ENCODE data around the gene SOAT2.

The SOAT2 gene

DNA sequence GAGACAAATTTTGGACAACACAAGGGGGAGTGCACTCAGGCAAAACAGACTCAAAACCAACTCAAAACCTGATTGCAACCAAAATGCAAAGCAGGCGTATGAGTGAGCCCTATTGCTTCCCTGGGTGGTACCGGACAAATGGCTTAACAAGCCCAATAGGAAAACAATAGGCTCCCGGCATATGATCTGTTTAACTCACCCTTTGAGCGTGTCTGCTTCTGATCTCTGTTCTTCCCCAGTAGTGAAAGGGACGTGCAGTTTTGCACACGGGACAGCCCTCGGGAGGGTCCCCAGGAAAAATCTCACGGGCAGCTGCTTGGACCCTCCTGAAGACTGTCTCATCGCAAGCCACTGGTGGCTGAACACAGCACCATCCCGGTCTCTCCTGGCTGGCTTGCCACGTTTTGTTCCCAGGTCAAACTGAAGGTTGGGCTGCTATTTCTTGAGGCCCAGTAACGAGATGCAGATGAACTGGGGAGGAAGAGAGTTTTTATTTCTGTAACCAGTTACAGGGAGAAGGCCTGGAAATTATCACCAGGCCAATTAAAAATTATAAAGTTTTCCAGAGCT lies 9.9 kb downstream of the SOAT2 start:
- no peak for DNase-seq

DNA sequence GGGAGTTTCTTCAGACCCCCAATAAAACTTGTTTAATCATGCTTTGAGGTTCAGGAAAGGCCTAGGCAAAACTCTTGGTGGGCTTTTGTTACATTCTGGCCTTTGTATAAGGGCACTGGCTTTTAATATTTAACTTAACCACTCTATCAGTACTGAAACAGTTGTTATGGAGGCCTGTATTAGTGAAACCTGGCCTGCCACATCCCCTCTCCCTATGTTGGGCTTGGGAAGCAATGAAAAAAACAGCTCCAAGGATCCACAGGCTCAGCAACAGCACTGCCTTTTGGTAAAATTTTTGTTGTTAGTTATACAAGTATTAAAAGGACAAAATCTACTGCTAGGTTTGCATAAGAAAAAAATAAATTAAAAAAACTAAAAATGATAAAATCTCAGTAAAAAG lies 10.7 kb downstream of the SOAT2 start:
- no peak for DNase-seq

DNA sequence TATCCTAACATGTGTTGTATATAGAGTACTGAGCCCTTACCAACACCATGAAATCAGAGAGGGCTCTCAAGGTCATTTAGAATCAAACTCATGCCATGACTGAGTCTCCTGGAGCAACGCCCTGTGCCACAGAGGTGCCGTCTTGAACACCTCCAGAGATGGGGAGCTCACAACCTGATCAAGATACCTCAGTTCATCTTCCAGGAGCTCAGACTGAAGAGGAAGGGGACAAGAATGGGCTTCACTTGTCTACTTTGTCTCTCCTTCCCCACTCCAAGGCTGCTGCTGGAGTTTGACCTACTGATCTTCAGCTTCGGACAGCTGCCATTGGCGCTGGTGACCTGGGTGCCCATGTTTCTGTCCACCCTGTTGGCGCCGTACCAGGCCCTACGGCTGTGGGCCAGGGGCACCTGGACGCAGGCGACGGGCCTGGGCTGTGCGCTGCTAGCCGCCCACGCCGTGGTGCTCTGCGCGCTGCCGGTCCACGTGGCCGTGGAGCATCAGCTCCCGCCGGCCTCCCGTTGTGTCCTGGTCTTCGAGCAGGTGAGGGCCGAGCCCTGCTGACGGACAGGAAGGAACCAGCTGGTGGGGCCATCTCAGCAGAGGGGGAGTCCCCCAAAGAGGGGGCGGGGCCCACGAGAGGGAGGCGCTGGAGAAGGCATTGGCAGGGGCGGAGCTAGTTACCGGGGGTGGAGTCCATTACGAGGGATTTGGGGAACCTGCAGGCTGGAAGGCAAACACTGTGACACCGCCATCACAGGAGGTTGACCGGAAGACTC lies 12.0 kb downstream of the SOAT2 start:
- DNase-seq: no peak

DNA sequence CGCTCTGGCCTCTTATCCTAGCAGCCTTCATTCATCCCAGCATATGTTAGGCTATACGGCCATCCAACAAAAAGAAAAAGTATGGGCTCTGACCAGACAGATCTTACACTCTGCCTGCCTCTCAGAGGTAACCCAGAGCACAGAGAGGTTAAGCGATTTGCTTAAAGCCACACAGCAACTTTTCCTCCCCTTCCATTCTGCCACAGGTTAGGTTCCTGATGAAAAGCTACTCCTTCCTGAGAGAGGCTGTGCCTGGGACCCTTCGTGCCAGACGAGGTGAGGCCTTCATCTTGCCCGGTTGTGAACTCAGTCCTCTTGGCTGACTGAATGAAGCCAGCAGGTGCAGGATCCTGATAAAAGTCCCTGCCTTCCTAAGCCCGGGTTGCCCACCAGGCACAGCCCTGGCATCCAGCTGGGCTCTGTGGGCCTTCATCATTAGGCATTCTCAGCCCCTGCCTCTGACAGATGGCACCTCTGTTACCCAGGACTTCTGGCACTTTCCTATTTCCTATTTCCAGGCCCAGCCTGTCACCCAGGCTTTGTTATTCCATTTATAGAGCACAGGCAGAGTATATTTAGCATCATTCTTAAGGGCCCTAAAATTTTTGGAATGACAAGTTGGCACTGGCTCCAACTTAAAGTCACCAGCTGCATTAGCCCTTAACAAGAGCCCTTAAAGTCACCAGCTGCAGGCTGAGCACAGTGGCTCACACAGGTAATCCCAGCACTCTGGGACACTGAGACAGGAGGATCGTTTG lies 12.8 kb downstream of the SOAT2 start:
- DNase-seq: no peak

DNA sequence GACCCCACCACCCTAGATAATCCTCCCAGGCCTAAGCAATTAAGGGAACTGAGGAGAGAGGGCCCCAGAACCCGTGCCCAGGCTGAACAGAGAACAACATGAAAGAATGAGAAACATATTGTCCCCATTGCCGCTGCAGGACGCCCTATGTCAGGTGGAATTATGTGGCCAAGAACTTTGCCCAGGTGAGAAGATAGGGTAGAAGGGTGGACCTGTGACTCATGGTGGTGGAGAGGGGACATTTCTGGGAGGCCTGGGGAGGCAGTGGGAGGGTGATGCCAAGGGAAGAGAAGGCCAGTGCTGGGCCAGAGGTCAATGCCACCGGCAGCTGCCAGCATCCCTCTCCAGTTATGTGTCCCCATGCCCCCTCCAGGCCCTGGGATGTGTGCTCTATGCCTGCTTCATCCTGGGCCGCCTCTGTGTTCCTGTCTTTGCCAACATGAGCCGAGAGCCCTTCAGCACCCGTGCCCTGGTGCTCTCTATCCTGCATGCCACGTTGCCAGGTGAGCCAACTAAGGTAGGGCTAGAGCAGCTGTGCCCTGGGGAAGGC lies 15.5 kb downstream of the SOAT2 start:
- DNase-seq: no peak

DNA sequence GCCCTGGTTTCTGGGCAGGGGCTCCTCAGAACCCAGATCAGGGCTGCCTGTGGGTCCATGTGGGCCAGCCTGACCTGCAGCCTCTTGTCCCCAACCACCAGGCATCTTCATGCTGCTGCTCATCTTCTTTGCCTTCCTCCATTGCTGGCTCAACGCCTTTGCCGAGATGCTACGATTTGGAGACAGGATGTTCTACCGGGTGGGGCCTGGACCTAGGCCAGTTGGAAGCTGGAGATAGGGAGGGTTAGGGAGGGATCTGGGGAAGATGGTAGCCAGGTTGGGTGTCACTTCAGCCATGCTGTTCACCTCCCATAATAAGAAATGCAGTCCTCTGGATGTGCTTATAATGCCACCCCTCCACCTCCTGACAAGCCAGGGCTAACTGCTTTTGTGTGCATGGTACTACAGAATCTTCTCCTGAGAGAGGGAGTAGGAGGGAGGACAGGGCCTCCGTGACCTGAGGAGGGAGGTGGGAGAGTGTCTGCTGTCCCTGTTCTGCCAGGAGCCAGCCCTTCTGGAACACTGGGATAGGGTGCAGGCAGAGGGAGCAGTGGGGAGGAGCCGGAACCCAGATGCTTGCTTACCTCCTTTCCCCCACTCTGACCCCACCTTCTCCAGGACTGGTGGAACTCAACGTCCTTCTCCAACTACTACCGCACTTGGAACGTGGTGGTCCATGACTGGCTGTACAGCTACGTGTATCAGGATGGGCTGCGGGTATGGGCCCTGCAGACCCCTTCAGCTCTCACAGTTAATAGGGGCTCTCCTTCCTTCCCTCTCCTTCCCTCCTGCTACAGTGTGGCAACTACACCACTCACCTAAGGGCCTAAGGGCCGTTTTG lies 17.6 kb downstream of the SOAT2 start:
- DNase-seq: no peak

DNA sequence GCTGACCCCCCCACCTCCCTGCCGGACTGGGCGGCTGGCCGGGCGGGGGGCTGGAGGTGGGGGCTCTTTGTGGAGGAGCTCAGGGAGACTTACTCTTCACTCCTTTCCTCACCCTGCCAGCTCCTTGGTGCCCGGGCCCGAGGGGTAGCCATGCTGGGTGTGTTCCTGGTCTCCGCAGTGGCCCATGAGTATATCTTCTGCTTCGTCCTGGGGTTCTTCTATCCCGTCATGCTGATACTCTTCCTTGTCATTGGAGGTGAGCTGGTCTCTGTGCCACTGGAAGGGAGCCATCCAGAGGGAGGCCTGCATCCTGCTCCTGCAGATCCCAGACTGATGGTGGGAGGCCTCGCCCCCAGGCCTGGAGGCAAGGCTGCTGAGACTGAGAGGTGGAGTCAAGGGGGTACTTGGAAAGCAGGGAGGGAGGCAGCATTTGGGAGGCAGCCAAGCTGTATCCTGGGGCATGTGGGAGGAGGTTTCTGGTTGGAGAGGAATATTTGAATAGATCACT lies 19.7 kb downstream of the SOAT2 start:
- no peak for DNase-seq

DNA sequence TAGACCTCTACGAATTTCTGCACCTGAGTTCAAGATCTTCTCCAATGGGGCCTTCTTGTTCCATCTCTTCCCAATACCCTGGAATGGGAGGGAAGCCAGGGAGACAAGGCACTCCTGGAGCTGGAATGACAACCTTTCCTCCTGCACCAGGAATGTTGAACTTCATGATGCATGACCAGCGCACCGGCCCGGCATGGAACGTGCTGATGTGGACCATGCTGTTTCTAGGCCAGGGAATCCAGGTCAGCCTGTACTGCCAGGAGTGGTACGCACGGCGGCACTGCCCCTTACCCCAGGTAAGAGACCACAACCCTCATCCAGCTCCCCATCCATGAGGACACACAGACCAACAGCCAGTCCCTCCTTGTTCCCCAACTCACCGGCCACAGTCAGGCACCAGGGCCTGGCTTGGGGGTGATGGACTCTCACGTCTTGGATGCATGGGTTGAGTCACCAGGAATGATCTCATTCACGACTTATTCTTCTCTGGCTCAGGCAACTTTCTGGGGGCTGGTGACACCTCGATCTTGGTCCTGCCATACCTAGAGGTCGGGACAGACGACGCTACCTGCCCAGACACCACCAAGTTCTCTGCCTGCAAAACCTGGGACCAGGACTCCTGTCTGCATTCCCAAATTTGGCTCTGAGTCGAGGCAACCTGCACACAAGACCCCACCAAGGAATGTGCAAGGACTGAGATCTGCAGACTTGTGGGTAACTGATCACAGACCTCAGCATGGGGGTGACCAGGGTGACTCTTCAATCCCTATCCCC lies 20.5 kb downstream of the SOAT2 start:
- DNase-seq: no peak

DNA sequence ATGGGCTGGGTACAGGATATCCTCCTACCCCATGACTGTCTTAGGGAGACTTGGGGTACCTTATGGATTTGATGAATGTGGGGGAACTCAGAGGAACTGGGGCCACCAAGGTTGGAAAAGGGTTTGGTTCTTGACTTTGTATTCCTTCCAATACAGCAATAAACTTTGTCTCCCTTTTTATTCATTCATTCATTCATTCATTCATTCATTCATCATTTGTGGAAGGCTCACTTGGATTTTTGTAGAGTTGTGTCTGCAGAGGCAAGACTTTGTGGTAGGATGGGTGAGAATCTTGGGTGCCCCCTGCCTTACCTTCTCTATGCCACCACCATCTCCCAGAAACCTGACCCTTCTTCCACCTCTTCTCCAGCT lies 21.1 kb downstream of the SOAT2 start:
- DNase-seq: no peak

DNA sequence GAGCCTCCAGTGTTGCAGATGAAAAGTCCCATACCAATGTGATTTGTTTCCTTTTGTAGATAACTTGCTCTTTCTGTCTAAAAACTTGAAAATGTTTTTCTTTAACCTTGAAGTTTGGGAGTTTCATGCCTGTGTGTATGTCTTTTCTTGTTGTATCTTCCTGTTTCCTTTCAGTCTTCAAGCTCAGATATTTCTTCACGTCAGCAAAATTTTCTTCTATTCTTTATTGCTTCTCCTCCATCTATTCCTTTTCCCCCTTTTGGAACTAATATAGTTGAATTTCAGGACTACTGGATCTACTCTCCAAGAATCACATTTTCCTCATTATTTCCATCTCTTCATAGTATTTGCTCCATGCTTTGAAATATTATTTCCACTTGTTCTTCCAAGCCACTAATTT lies 23.9 kb downstream of the SOAT2 start:
- no peak for DNase-seq

DNA sequence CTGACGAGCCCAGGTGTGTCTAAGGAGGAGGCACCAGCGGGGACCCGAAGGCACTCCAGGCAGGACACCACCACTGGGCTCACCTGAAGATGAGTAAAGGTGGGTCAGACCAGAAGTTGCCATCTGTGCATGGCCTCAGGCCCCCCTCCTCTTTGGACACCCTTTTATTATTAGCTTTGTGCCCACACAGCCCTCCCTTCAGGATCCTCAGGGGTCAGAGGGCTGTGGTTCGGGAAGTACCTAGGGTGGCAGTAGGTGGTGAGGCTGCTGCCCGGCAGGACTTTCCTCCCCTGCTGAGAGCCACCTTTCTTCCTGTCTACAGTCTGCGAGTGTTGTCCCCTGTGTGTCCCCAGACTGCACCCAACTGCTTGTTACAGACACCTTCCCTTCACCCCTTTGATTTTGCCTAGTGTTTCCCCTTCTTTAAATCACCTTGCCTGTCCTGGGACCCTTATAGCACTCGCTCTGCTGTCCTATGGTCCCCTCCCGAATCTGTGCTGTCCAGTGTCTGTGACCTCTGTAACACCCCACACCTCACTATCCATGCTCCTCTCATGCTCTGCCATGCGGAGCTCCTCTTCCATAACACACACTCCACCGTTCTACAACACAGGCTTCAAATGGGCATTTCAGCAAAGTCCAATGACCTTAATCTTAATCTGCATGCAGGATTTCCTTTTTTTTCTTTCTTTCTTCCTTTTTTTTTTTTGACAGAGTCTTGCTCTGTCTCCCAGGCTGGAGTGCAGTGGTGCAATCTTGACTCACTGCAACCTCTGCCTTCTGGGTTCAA lies 25.7 kb downstream of the SOAT2 start:
- DNase-seq: no peak

DNA sequence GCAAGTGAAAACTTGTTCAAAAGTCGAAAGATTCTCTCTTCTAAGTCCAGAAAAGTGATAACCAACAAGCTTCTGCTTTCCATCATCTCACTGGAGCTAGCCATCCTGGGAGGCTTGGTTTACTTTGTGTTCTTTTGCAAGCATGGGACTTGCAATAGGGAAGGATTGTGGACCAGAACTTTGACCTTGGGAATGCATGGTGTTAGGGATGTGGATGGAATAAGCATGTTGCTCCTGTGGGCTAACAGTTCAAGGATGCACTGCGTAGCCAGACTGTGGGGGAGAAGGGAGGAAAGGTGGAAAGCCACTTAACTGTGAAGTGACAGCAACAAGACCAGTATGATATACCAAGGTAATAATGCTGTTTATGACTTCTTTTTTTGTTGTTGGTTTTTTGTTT lies 28.6 kb downstream of the SOAT2 start:
- no peak for DNase-seq

DNA sequence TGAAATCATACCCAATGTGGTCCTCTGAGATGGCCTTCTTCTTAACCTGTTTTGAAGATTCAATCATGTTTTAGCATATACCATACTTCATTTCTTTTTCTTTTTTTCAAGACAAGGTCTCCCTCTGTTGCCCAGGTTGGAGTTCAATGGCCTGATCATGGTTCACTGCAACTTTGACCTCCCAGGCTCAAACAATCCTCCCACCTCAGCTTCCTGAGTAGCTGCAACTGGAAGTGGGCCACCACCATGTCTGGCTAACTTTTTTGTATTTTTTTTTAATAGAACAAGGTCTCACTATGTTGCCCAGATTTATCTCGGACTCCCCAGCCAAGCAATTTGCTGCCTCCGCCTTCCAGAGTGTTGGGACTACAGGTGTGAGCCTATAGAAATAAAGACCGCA lies 30.4 kb downstream of the SOAT2 start:
- no peak for DNase-seq

DNA sequence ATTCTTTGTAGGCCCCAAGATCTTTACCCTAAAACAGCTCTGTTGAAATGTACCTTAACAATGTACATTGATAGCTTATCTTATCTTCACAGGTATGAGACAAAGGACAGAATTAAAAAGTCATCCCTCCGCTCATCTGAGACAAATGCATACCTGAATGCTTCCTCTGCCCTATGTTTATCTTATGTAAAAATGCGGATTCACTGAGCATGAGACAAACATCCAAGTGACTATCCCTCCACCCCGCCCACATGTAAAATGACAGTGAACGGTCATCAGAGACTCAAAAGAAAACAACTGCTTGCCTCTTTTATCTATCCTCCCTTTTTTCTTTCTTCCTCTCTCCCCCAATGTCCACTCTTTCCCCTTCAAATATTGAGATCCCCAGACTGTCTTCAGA lies 40.1 kb downstream of the SOAT2 start:
- DNase-seq: no peak

DNA sequence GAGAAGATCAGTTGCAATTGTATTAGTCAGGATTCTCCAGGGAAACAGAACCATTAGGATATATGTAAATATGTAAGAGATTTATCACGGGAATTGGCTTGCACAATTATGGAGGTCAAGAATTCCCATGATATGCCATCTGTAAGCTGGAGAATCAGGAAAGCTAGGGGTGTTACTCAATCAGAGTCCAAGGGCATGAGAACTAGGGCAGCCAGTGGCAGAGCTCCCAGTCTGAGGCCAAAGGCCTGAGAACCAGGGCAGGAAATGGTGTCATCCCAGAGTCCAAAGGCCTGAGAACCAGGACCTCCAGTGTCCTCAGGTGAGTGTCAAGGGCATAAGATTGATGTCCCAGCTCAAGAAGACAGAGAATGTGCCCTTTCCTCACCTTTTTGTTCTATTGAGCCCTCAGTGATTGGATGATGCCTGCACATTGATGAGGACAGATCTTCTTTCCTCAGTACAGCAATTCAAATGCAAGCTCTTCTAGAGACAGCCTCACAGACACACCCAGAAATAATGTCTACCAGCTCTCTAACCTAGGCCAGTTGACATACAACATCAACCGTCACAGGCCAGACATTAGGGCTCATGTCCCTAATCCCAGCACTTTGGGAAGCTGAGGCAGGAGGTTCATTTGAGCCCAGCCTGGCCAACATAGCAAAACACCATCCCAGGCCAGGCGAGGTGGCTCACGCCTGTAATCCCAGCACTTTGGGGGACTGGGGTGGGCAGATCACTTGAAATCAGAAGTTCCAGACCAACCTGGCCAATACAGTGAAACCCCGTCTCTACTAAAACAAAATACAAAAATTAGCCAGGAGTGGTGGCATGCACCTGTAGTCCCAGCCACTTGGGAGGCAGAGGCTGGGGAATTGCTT lies 42.3 kb downstream of the SOAT2 start:
- no peak for DNase-seq

DNA sequence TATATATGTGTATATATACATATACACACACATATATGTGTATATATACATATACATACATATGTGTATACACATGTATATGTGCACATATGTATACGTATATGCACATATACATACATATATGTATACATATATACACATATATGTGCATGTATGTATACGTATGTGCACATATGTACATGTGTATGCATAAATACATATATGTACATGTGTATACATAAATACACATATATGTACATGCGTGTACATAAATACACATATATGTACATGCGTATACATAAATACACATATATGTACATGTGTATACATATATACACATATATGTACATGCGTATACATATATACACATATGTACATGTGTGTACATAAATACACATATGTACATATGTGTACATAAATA lies 43.9 kb downstream of the SOAT2 start:
- DNase-seq: no peak

DNA sequence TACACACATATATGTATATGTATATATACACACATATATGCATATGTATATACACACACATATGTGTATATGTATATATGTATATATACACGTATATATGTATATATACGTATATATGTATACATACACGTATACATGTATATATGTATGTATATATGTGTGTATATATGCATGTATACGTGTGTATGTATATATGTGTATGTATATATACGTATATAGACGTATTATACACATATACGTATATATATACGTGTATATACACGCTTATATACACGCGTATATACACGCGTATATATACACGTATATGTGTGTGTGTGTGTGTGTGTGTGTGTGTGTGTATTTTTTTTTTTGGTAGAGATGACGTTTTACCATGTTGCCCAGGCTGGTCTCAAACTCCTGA lies 44.4 kb downstream of the SOAT2 start:
- DNase-seq: no peak

DNA sequence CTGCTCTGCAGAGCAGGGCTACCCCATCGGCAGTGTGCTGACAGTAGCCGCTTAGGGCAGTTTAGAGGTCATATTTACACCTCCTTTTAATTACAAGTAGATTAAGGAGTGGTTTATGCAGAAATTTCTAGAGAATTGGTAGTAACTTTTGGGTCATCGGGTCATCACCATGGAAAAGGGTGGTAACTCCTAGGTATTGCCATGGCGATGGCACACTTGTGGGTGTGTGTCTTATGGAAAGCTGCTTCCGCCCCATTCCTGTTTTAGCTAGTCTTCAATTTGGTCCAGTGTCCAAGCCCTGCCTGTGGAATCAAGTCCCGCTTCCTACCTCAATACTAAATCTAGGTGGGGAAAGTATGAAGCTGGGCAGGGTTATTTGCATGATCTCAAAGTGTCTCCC lies 47.8 kb downstream of the SOAT2 start:
- DNase-seq: no peak

DNA sequence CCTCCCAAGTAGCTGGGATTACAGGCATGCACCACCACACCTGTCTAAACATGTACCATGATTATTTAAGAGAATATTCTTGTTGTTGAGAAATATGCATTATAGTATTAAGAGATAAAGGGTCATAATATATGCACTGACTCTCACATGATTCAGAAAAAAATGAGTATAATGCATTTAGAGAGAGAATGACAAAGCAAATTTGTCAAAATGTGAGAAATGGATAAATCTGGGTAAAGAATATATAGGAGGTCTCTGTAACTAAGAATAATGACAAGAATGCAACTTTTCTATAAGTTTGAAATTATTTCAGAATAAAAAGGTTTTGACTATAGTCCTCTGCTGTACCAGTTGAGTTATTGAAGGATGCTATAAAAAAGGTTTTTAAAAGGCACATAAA lies 49.1 kb downstream of the SOAT2 start:
- no peak for DNase-seq

DNA sequence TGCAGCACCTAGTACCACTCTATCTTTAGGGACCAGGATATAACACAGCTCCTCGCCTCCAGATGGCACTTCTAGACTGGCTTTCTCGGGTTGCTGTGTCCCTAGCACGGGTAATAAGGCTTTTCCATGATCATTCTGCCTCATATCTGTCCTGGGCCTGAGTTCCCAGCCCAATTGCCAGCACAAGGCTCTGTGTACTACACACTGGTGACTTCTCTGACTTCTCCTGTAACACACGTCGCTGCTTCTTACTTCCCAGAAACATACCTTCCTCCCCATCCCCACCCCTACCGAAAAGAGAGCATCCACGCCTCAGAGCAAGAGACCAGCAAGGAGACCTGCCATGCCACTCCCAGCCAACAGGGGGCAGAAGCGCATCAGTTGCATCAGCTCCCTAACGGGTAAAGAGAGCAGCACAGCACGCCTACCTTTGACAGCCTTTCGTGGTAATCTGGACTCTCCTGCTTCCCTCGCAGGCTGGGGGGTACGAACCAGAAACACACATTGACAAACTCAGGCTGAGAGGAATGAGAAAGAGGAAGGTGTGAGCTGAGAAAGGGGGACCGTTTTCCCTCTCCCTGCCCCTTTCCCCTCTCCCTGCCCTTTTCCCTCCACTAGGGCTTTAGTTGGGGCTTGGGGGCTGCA lies 56.0 kb downstream of the SOAT2 start:
- DNase-seq: peak; percentile 4
